H54 (cell line): ENCODE data around the gene CNBP.
A peak's percentile ranks its signal among the peaks of the same experiment; 100 is the strongest.
"Not testable (repeated sequence)": the region's sequence is repeated elsewhere in the genome, so short reads cannot be mapped to it uniquely, and the experiment has no call there.

Experiments used
- DNase-seq: peaks from one replicate; pipeline ENCODE4 v3.0.0; 2011; ENCODE audit warnings: low spot score, mixed read lengths; ENCODE audit not compliant: insufficient read length
- FAIRE-seq: peaks from 3 replicates; lab custom pipeline; 2011; peaks lifted over from hg19 to GRCh38; lab: Jason Lieb, UNC
- POLR2A ChIP-seq: IDR thresholded peaks from 2 replicates; pipeline ENCODE4 v1.6.1; 2011; ENCODE audit warnings: low read depth, mild to moderate bottlenecking, low read length

Gene CNBP

DNA sequence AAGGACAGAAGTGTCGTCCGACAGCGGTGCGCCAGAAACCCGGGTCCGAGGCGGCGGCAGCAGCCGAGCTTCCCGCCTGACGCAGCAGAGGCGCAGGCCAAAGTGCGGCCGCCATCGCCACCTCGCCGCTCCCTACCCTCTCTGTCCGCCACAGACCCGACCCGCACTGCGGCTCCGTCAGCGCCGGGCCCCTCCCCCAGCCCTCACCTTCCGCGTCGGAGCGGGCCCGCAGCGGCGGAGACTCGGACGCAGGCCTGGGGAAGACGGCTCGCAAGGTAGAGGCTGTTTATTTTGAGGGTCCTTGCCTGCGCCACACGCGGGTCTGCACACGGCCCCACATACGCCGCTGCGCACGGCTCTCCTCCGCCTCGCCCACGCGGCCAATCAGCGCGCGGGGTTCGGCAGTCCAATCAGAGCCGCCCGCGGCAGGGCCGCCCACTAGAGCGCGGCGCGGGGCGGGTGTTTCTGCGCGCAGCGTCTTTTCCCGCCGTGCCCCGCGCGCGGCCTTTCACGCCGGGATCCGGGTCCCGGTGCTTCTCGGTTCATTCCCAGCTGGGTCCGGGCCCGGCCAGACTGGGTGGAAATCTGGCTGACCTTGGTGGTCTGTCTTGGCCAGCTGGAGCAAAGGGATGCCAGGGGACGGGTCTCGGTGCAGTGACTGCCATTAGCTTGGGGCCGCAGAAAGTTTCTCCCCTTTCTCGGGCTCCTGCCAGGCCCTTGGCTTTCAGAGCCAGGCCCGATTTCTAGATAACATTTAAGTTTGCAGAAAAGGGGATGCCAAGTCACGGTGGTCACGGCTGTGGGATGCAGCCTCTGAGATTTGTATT is at the start of gene CNBP:
Gene CNBP (minus strand): TSS at position 328 of the 827 bp plus-strand sequence. CDS start 12,139 bp downstream, outside the sequence.
- peak; percentile 86 for TF ChIP-seq POLR2A
- DNase-seq = peak; percentile 96
- FAIRE-seq = peak; percentile 61

- no peak for TF ChIP-seq POLR2A
- DNase-seq = no peak
- no peak for FAIRE-seq
Observed at GRCh38 chr3:129231331-129232119, 47.8 kb upstream of the CNBP start.

DNA sequence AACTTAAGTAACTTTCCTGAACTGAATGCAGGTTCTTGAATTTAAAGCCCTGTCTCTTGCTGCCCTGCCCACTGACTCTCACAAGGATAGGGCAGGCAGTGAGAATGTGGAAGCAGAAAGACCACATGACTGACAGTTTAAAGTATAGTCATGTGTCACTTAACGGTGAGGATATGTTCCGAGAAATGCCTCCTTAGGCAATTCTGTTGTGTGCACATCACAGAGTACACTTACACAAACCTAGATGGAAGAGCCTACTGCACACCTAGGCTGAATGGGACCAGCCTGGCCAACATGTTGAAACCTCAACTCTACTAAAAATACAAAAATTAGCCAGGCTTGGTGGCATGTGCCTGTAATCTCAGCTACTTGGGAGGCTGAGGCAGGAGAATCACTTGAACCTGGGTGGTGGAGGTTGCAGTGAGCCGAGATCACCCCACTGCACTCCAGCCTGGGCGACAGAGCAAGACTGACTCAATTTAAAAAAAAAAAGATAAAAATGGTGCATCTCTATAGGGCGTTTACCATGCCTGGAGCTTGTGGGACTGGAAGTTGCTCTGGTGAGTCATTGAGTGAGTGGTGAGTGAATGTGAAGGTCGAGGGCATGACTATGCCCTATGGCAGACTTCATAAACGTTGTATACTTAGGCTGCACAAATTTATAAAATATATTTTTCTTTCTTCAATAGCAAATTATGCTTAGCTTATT is 46.8 kb upstream of the CNBP start:
- DNase-seq (peak; percentile 63), FAIRE-seq (no peak)
- no peak for TF ChIP-seq POLR2A

DNA sequence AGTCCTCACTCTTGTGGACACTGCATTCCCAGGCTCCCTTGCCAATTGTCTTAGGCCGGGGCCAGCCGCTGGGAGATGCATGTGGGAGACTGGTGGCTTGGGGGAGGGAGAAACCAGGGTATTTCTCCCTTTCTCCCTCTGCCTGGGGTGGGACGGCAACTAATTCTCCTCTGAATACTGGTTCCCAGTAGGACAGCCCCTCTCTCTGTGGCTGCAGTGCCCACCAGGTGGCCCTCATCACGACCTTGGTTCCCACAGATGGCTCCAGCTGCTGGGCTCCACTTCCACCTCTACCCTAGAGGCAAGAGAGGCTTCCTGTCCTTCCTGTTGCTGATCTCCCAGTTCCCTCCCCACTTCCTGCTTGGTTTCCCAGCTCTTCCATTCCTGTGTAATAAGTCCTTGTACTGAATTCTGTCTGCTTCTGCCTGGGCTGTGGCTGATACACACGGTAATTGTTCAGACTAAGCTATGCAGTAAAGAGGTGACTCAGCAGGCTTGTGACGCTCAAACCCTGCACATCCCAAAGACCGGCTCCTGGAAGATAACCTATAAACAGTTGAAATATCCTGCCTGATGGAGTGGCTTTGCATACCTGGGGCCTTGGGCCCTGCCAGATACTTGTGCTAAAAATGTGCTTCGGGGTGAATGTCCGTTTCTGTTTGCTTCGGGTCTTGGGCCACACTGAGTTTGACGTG is 45.3 kb upstream of the CNBP start:
- no peak for TF ChIP-seq POLR2A
- DNase-seq (peak; percentile 72), FAIRE-seq (peak; percentile 58)

DNA sequence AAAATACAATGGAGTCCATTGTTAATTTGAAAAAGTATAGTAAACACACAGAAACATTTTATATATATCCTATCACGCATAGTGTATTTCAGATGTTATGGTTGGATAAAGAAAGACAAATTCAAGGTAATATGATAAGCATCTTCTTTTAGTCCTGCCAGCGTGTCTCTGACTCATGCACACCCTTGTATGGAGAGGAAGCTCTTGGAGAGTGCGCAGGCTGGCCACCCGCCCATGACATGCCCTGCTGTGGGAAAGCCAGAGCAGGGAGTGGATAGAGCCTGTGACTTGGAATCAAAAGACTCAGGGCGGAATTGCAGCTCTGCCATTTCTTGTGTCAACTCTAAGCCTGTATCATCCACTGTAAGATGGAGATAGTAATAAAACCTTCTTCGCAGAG is 42.7 kb upstream of the CNBP start:
- TF ChIP-seq POLR2A = no peak
- DNase-seq = peak; percentile 85
- peak; percentile 66 for FAIRE-seq

DNA sequence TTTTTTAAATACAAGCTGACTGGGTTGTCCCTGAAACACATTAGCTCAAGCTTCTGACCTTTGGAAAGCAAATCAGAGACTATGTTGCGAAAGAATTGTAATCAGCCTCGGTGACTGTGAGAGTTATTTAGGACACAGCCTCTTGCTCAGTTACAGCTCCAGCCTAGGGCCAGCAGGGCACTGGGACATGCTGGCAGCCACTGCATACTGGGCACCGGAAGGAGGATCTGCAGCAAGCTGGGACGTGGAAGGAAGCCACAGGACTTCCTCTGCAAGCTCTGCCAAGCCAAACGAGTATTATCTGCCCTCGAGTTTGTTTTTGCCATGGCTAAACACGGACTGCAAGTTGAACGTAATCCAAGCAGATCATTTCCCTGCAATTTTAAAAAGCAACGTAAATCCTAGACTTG is 41.3 kb upstream of the CNBP start:
- peak; percentile 55 for TF ChIP-seq POLR2A
- peak; percentile 86 for DNase-seq
- peak; percentile 85 for FAIRE-seq

DNA sequence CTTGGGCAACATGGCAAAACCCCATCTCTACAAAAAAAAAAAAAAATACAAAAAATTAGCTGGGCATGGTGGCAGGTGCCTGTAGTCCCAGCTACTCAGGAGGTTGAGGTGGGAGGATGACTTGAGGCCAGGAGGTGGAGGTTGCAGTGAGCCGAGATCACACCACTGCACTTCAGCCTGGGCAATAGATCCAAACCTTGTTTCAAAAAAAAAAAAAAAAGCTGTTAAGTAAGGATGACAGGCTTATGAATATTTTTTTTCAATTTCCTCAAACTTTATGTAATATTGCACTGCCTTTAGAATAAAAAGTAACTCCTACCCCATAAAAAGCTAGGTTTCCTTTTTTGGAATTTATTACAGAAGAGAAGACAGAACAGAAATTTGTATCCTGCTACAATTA is 40.7 kb upstream of the CNBP start:
- FAIRE-seq = not testable (repeated sequence)

GRCh38 chr3:129218742-129219141 is 35.0 kb upstream of the CNBP start:
- no peak for FAIRE-seq
- no peak for TF ChIP-seq POLR2A

More for the DNA sequence above, 40.7 kb upstream of the CNBP start:
- DNase-seq = not testable (repeated sequence)

DNA sequence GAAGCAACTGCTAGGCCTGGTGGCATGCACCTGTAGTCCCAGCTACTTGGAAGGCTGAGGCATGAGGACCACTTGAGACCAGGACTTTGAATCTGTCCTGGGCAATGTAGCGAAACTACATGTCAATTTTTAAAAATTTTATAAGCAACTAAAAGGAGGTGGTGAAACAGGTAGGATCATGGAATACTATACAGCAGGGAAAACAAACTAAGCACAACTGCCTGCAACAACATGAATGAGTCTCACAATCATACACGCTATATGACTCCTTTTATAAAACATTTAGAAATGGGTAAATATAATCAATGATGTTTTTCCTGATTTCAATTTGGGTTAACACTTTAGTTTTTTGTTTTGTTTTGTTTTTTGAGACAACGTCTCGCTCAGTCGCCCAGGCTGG is 29.5 kb upstream of the CNBP start:
- no peak for FAIRE-seq
- no peak for TF ChIP-seq POLR2A
- no peak for DNase-seq

More at GRCh38 chr3:129218742-129219141, 35.0 kb upstream of the CNBP start:
- no peak for DNase-seq

DNA sequence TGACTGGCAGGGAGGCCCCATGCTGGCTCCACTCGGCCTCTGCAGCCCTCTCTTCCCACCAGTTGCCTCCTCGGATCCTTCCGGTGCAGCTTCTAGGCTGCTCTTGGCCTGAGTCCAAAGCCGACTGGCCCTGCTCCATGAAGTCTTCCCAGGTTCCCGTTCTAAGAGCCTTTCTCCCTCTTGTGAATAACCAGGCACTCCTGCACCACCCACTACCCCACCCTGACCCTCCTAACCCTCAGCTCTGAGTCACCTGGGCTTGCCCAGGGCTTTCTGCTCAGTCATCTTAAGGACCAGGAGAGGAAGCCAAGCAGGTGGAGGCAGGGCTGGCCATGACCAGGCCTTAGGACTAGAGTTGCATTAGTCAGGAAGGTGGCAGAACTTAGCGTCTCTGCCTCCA is 28.1 kb upstream of the CNBP start:
- peak; percentile 8; the same call in 1 of the 2 replicates for TF ChIP-seq POLR2A
- FAIRE-seq = peak; percentile 98
- peak; percentile 96 for DNase-seq

DNA sequence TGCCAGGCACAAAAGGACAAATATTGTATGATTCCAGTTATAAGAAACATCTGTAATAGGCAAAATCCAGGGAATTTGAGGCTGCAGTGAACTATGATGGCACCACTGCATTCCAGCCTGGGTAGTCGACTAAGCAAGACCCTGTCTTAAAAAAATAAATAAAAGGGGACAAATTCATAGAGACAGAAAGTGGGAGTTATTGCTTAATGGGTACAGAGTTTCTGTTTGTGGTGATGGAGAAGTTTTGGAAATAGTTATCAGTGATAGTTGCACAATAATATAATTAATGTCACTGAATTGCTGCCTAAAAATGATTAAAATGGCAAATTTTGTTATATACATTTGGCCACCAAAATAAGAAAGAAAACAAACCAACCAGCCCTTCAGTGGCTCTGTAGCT is 27.6 kb upstream of the CNBP start:
- DNase-seq (no peak), FAIRE-seq (peak; percentile 15)
- TF ChIP-seq POLR2A = no peak

DNA sequence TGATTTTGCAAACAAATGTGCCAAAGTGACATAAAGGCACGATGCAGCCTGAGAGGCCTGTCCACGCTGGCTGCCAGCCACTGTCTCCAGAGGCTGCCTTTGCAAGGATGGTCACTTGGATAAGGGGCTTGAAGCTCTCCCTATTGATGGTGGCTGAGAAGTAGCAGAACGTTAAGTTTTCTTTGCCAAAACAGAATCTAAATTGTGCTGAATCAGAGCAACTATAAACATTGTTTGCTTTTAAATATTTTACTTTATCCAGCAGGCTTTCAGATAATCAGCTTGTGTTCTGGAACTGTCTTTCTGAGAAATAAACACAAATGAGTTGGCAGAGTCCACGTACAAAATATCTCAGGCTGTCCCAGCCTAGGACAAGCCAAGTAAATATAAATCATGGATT is 23.8 kb upstream of the CNBP start:
- TF ChIP-seq POLR2A = no peak
- FAIRE-seq = no peak
- DNase-seq = no peak
